ENCODE measurements around the gene TRAF4. TPM values are rescaled to one million over a fixed set of nuclear protein-coding genes. Genes with fewer than 3 reads are reported as not detected.

TRAF4 gene
- total and polyA plus RNA-seq, 2 donors (not counting 3 experiments of a cell fraction or from before 2014, with no cell fraction given): 79.5 to 83.9 TPM

- Histone ChIP-seq H3K27me3 (ENCODE audit: control insufficient read depth in 2 of 2, insufficient read depth in 2 of 2, low read length in 2 of 2) (no peaks in the 10 kb centered on the region), H3K36me3 (ENCODE audit: control insufficient read depth in 2 of 2, extremely low read depth in 1 of 2, insufficient read depth in 2 of 2, low read length in 2 of 2) (peaks cover 17 to 19% of the 10 kb centered on the region in 2 experiments), H3K4me1 (ENCODE audit: control insufficient read depth, extremely low read depth, insufficient read depth, low read length) (peaks cover 42% of the 10 kb centered on the region), H4K20me1 (replicated peaks; ENCODE audit: control insufficient read depth, extremely low read depth, insufficient read depth, low read length) (no peaks in the 10 kb centered on the region), H3K4me2 (ENCODE audit: insufficient read depth, low read length) (no peak overlapping the region), H3K79me2 (ENCODE audit: control insufficient read depth, insufficient read depth, low read length) (peaks cover 38% of the 10 kb centered on the region), H2AFZ (ENCODE audit: low read depth, low read length) (no peak overlapping the region), H3K9me3 (replicated peaks; ENCODE audit: control insufficient read depth, insufficient read depth, low read length) (no peaks in the 10 kb centered on the region), H3K9ac (replicated peaks; ENCODE audit: extremely low read depth, insufficient read depth, low read length) (no peak overlapping the region), H3K9me1 (replicated peaks; ENCODE audit: control insufficient read depth, extremely low read depth, insufficient read depth, low read length) (no peaks in the 10 kb centered on the region), H3K4me3 (replicated peaks in 1 of 3; ENCODE audit: insufficient read depth in 1 of 3, low read depth in 1 of 3, low read length in 3 of 3) (no peak overlapping the region), H3K27ac (ENCODE audit: insufficient read depth, low read depth, low read length) (no peak overlapping the region)
- FAIRE-seq: no peak
- no peak for TF ChIP-seq CTCF (IDR thresholded peaks at IDR 0.05; ENCODE audit: extremely low read depth in 1 of 2, insufficient read depth in 1 of 2, low read depth in 1 of 2, low read length in 2 of 2)
- TF ChIP-seq JUN (IDR thresholded peaks at IDR 0.05; ENCODE audit: borderline replicate concordance, insufficient read depth, insufficient read length, low read depth): no peak
- TF ChIP-seq POLR2A (IDR thresholded peaks at IDR 0.05; ENCODE audit: low read depth, low read length): no peak
- no peak for TF ChIP-seq EZH2 (IDR thresholded peaks at IDR 0.05; ENCODE audit: borderline replicate concordance, low read depth, low read length, severe bottlenecking)
- ChIA-PET CTCF (interaction anchor here (2.9 to 13.7 kb wide), 3 partner anchors 22 to 392 kb away, joined by 44 to 602 read pairs (median 249); partner anchors contain the start of genes PHF12 and TRAF4), POLR2A (interaction anchor here (4.7 kb wide), 1 partner anchor 23 kb away, joined by 45 read pairs; no protein-coding TSS in a partner anchor)
- intact Hi-C loops (cut with micrococcal nuclease): no loop called here
- dilution Hi-C loops (cut with MboI; ENCODE audit: extremely low pct_ligation_motif_present, low sequenced_read_pairs): no loop called here
- no TSS peak for BruUV-seq (replicated peaks)
- DNase-seq (ENCODE audit: low read depth, low spot score): no peak
Measured at GRCh38 chr17:28724500-28725165, 19.2 kb upstream of the TRAF4 start.

All from endothelial cell of umbilical vein (primary cell).